GM21619 (cell line): ENCODE results near the gene SH3PXD2A.

ENCODE experiments used
- ATAC-seq: cut with Tn5 transposase; IDR thresholded peaks from one replicate; pipeline ENCODE4 v1.9.1; 2021; ENCODE audit not compliant: unreplicated experiment

The SH3PXD2A gene

GRCh38 chr10:103572347-103573204, 282.8 kb downstream of the SH3PXD2A start:
- no peak for ATAC-seq

GRCh38 chr10:103571656-103571975, 283.8 kb downstream of the SH3PXD2A start:
- no peak for ATAC-seq

GRCh38 chr10:103570844-103571655, 284.3 kb downstream of the SH3PXD2A start:
- no peak for ATAC-seq

- ATAC-seq: no peak
Observed at GRCh38 chr10:103569896-103570295, 285.5 kb downstream of the SH3PXD2A start.

- ATAC-seq: no peak
Observed at GRCh38 chr10:103568505-103568904, 286.9 kb downstream of the SH3PXD2A start.

- no peak for ATAC-seq
Observed at GRCh38 chr10:103566536-103566935, 288.8 kb downstream of the SH3PXD2A start.

GRCh38 chr10:103564776-103565520, 290.4 kb downstream of the SH3PXD2A start:
- ATAC-seq: no peak

- no peak for ATAC-seq
Observed at GRCh38 chr10:103564116-103564501, 291.3 kb downstream of the SH3PXD2A start.

- ATAC-seq: no peak
Observed at GRCh38 chr10:103563231-103564115, 291.9 kb downstream of the SH3PXD2A start.

- no peak for ATAC-seq
Observed at GRCh38 chr10:103562383-103562782, 293.0 kb downstream of the SH3PXD2A start.

GRCh38 chr10:103560886-103561285, 294.5 kb downstream of the SH3PXD2A start:
- ATAC-seq: no peak

GRCh38 chr10:103559776-103560175, 295.6 kb downstream of the SH3PXD2A start:
- no peak for ATAC-seq

GRCh38 chr10:103558911-103559310, 296.5 kb downstream of the SH3PXD2A start:
- ATAC-seq: no peak

- no peak for ATAC-seq
Observed at GRCh38 chr10:103557455-103557854, 297.9 kb downstream of the SH3PXD2A start.

GRCh38 chr10:103556383-103557007, 298.9 kb downstream of the SH3PXD2A start:
- no peak for ATAC-seq

- no peak for ATAC-seq
Observed at GRCh38 chr10:103555712-103556111, 299.7 kb downstream of the SH3PXD2A start.

GRCh38 chr10:103555325-103555649, 300.1 kb downstream of the SH3PXD2A start:
- no peak for ATAC-seq

- no peak for ATAC-seq
Observed at GRCh38 chr10:103554488-103555324, 300.7 kb downstream of the SH3PXD2A start.

- no peak for ATAC-seq
Observed at GRCh38 chr10:103553743-103554487, 301.5 kb downstream of the SH3PXD2A start.
